Stimulated activated naive CD4-positive, alpha-beta T cell (primary cell): ENCODE results near the gene AHCY.
A peak's percentile ranks its signal among the peaks of the same experiment; 100 is the strongest.
"Not testable (repeated sequence)": the region's sequence is repeated elsewhere in the genome, so short reads cannot be mapped to it uniquely, and the experiment has no call there.

Experiments used
- DNase-seq, 6 experiments: peaks; one replicate each; lab custom pipeline; 2025; lab: John Stamatoyannopoulos, UW

The AHCY gene

DNA sequence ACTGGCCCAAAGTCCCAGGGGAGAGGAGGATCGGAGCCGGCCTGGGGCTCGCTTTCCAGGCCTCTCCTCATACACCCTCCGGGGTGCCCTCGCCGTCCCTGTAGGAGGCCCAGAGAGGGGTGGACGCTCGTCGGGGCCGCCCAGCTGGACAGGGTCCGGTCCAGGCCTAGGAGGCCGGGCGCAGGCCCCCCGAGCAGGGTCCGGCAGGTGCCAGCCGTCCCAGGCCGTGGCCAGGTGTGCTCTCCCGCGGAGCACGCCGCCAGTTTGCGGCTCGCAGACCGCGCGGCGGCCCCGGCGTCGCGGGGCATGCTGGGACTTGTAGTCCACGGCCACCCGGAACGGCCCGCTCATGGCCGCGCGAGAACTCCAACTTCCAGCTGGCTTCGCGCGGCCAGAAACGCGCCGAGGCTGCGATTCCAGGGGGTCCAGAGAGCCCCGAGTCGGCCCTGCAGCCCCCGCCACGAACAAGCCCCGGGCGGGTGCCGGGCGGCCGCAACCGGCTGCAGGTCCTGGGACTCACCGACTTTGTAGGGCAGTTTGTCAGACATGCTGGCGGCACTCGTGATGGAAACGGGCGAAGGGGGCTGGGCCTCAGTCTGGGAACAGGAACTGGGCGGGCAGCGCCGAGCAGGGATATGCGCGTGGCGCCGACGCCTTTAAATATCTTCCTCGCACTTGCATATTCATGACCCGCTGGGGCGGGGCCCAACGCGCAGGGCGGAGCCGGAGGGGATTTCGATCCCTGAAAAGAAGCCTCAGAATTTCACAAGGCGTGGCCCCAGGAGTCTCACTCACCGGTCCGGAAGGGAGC is at the start of gene AHCY:
AHCY (minus strand) TSS at position 633 of the 811 bp plus-strand sequence; CDS start at position 548, 85 bp downstream.
- peak; percentile 83 to 99 (median 94) for DNase-seq

DNA sequence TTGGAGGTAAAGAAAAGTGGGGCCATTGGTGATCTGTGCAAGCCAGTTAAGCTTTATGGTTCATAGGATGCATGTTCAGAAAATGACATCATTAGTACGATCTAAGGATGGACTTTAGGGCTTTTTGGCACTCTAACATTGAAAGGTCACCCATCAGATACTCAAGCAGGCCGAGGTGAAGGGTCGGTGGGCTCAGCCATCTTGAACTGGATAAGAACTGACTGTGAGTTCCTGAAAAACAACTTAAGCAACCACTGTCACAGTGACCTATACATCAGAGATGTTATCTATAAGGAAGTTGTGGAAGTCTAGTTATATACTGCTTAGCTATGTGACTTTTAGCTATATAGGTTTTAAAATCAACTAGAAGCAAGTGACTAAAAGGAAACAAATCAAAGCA is 46.9 kb upstream of the AHCY start:
- no peak for DNase-seq

DNA sequence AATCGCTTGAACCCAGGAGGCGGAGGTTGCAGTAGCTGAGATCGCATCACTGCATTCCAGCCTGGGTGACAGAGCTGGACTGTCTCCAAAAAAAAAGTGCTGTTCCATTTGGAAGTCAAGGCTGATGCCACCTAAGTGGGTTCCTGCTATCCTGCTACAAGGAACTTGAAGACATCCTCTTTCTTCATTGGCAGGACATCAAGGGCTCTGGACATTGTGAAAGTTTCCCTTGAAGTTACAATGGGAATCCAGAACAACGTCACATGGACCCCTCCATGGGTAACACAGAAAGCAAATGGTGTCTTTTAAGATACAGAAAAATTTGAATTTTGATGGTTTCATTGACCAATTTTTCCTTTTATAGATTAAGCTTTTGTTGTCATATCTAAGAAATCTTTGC is 44.4 kb upstream of the AHCY start:
- no peak for DNase-seq

DNA sequence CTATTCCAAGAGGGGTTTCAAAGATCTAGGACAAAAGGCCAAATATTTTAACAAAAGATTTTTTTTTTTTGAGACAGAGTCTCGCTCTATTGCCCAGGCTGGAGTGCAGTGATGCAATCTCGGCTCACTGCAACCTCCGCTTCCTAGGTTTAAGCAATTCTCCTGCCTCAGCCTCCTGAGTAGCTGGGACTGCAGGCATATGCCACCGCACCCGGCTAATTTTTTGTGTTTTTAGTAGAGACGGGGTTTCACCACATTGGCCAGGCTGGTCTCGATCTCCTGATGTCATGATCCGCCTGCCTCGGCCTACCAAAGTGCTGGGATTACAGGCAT is 43.3 kb upstream of the AHCY start:
- DNase-seq, result not testable (repeated sequence)

DNA sequence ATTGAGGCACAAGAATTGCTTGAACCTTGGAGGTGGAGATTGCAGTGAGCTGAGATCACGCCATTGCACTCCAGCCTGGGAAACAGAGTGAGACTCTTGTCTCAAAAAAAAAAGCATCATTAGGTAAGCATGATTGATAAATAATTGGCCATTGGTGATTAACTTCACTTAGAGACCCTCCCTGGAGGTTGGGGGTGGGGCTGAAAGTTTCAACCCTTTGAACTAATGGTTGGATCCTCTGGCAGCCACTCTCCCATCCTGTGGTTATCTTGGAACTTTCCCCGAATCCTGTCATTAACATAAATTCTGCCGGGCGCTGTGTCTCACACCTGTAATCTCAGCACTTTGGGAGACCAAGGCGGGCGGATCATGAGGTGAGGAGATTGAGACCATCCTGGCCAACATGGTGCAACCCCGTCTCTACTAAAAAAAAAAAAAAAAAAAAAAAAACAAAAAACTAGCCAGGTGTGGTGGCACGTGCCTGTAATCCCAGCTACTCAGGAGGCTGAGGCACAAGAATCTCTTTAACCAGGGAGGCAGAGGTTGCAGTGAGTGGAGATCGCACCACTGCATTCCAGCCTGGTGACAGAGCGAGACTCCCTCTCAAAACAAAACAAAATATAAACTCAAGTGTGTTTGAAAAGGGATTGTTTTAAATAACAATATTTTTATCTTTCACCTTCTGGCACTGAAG is 42.8 kb upstream of the AHCY start:
- DNase-seq, result not testable (repeated sequence)

DNA sequence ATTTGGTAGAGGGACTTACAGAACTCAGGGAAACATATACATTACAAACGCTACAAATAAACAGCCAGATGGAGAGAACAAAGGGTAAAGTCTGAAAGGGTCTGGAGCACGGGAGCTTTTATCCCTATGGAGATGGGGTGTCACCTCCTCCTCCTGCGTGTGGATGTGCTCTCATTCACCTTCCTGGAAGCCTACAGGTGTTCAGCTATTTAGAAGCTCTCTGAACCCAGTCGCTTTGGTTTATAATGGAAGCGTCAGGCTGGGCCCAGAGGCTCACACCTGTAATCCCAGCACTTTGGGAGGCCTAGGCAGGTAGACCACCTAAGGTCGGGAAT is 42.2 kb upstream of the AHCY start:
- DNase-seq, result no peak

DNA sequence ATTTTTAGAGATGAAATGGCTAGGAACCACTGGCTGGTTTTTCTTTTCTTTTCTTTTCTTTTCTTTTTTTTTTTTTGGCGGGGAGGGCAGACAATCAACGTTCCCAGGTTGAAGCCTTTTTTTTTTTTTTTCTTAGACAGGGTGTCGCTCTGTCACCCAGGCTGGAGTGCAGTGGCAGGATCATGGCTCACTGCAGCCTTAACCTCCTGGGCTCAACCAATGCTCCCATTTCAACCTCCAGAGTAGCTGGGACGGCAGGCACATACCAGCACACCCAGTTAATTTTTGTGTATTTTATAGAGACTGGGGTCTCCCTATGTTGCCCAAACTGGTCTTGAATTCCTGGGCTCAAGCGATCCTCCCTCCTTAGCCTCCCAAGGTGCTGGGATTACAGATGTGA is 41.1 kb upstream of the AHCY start:
- DNase-seq, result no peak

DNA sequence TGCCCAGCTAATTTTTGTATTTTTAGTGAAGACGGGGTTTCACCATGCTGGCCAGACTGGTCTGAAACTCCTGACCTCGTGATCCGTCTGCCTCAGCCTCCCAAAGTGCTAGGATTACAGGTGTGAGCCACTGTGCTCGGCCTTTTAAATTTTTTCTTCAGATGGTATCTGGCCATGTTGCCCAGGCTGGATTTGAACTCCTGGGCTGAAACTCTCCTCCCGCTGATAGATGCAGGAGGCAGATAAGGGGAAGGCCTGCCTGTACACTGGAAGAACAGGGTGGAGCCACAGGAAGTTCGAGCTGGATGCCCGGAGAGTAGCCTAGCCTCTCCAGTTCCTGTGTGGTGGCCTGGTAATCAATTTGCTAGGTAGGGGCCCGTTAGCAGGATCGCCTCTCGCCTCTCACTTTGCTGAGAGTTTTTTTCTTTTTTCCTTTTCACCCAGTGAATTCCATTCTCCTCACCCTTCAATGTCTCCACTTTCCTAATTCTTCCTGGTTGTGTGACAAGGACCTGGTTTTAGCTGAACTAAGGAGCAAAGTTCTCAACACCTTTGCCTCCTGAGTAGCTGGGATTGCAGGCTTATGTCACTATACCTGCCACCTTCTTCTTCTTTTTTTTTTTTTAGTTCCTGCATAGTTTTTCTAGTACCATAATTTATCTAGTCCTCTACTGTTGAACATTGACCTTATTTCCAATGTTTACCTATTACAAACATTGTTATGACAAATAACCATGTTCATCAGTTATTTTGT is 40.5 kb upstream of the AHCY start:
- no peak for DNase-seq

DNA sequence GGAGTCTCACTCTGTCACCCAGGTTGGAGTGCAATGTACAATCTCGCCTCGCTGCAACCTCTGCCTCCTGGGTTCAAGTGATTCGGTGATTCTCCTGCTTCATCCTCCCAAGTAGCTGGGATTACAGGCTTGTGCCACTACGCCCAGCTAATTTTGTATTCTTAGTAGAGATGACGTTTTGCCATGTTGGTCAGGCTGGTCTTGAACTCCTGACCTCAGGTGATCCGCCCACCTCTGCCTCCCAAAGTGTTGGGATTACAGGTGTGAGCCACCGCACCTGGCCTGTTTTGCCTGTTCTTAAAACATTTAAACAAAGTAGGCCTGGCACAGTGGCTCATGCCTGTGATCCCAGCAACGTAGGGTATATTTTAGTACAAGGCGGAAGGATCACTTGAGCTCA is 38.0 kb upstream of the AHCY start:
- not testable (repeated sequence) for DNase-seq

DNA sequence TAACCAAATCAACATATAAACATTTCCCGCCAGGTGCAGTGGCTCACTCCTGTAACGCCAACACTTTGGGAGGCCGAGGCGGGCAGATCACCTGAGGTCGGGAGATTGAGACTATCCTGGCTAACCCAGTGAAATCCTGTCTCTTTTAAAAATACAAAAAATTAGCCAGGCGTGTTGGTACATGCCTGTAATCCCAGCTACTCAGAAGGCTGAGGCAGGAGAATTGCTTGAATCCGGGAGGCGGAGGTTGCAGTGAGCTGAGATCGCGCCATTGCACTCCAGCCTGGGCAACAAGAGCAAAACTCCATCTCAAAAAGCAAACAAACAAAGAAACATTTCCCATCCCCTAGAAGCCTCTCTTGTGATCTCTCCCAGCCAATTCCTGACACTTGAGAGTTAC is 37.6 kb upstream of the AHCY start:
- DNase-seq, result not testable (repeated sequence)

DNA sequence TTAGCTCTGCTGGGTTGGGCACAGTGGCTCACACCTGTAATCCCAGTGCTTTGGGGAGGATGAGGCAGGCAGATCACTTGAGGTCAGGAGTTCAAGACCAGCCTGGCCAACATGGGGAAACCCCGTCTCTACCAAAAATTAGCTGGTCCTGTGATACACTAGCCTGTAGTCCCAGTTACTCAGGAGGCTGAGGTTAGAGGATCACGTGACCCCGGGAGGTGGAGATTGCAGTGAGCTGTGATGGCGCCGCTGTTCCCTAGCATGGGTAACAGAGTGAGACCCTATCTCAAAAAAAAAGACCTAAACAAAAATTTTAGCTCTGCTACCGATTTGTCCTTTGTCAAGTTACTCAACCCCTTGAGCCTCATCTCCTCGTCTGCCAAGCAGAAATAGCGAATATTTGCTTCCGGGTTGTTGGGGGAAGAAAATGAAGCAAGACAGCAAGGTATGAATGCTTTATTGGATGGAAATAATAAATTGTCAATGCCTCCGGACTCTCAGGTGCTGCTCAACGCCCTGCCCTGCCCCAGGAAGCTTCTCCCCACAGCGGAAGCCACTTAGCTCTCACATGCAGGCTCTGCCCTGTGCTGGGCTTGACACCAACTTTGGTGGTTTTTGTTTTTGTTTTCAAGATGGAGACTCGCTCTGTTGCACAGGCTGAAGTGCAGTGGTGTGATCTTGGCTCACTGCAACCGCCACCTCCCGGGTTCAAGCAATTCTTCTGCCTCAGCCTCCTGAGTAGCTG is 35.0 kb upstream of the AHCY start:
- DNase-seq, result no peak

DNA sequence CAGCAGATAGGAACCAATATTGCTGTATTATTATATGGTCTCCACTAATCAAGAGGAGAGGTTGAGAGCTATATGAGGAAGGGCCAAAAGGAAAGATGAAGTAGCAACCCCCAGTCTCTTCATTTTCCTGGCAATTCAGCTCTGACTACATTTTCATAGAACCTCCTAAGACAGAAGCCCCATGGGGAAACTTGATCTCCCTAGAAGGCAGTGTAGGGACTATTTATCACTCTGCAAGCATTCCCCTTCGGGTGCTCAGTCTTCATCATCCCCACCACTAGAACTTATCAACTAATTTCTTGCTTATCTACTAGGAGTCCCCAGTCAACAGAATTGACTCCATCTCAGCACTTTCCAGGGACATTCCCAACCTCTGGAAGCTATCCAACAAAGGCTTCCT is 34.4 kb upstream of the AHCY start:
- DNase-seq, result no peak

DNA sequence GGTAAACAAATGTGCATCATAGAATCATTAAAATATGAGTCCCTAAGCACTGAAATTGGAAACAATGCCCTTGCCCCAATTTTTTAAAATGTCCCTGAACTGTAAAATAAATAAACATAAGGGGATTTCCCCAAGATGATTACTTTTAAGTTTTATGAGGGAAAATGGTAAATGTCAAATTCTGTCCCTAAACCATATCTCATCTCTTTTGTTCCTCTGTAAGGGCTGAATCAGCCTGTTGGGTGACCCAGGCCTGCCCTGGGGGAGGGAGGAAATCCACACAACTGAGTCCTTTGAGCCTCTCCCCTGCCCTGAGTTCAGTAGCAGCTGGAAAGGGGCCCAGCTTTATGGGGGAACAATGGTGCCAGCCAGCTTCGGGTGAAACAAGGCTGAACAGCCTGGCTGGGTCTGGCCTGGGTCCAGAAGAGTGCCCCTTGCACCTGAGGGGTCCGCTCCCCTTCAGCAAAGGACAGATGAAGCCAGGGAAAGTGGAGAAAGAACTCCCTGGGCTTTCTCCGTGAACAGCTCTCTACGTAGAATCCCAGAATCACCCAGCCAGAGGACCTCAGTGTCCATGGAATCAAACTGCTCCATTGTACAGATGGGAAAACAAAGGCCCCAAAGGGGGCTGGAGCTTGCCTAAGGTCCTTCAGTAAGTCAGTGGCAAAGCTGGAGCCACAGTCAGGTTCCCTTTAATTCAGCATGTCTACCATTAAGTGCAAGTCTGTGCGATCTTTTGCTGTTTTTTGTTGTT is 31.7 kb upstream of the AHCY start:
- no peak for DNase-seq

DNA sequence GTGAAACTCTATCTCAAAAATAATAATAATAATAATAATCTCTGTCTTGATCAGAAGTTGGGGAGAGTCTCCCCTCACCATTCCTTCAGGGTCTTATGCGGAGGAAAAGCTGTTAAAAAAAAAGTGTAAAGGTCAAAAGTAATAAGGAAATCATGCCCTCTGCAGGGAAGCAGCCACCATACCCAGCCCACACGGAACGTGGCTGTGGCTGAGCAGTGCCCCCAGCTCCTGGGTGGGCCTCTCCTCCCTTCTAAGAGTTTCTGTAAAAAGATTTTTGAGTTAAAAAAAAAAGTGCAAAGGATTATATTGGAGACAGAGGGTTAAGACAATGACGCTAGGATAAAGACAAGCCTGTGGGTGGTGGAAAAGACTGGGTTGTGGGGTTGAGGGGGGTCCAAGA is 30.6 kb upstream of the AHCY start:
- no peak for DNase-seq

DNA sequence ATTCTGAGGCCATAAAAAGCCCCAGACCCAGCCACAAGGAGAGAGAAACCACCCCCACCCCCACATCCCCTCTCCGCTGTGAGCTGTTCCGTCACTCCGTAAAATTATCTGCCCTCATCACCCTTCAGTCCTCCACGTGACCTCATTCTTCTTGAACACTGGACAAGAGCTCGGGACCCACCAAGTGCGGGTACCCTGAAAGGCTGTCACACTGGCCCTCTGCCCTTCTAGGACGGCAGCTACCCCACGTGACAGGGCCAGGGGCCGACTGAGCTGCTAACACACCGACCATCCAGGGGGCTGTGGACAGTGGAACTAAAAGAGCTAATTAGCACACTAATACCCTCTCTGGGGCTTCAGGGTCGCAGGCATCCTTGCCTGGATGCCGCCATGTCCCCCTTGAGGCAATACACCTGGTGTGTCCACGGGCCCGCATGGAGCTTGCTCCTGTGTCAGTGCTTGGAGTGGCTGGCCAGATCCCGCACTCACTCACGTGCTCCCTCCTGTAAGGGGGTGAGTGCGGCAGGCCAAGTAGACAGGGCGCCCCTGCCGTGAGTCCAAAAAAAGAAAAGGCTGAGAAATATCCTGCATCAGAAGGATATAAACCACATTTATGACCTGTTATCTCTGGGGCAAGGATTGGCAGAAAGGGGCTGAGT is 29.2 kb upstream of the AHCY start:
- DNase-seq, result no peak

DNA sequence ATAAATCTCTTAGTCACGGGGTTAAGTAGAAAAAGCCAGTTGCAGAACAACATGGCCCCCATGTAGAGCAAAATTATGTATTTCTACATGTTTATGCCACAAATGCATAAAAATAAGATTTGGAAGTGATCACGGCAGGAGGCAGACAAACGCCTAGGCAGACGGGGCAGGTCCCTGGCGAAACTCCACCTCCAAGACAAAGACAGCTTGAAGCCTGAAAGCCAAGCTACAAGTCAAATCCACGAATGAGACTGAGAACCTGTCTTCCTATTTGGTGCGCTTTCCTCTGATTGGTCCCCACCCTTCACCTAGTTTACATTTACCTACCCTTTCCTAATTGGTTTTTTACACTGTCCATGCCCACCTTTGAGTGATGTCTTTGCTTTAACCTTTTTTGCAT is 28.7 kb upstream of the AHCY start:
- DNase-seq, result no peak

DNA sequence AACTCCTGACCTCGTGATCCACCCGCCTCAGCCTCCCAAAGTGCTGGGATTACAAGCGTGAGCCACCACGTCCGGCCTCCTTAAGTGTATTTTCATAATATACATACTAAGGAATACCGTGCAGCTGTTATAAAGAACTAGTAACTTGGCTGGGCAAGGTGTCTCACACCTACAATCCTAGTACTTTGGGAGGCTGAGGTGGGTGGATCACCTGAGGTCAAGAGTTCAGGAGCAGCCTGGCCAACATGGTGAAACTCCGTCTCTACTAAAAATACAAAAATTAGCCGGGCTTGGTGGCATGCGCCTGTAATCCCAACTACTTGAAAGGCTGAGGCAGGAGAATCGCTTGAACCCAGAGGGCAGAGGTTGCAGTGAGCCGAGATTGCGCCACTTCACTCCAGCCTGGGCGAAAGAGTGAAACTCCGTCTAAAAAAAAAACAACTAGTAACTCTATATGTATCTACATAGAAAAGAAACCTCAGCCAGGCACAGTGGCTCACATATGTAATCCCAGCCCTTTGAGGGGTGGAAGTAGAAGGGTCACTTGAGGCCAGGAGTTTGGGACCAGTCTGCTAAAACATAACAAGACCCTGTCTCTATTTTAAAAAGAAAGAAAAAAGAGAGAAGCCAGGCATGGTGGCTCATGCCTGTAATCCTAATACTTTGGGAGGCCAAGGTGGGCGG is 27.8 kb upstream of the AHCY start:
- DNase-seq, result not testable (repeated sequence)

DNA sequence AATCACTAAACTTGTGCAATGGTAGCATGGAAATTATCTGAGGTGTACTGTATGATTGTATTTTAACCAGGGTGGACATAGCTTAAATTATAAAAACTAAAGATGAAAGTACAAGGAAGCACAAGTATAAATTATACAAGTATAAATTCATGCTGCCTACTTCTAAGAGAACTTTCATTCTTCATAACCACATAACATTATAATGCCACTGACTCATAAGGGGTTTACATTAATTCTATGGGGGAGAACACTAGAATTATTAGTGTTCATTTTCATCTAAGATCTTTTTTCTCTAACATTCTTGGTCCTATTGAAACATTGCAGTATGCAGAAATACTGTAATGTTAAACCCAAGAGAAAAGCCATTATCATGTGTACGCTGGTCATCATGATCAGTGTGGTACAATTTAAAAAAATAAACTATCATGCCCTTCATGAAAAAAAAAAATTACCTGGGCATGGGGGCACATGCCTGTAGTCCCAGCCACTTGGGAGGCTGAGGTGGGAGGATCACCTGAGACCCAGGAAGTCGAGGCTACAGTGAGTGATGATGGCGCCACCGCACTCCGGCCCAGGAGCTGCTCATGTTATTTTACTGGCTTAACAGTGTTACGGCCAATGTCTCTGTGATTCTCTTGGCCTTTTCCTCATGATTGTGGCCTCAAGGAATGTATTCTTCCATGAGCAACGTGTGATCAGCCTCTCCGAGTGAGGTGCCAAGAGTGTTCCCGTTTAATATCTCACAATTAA is 25.9 kb upstream of the AHCY start:
- DNase-seq, result no peak

DNA sequence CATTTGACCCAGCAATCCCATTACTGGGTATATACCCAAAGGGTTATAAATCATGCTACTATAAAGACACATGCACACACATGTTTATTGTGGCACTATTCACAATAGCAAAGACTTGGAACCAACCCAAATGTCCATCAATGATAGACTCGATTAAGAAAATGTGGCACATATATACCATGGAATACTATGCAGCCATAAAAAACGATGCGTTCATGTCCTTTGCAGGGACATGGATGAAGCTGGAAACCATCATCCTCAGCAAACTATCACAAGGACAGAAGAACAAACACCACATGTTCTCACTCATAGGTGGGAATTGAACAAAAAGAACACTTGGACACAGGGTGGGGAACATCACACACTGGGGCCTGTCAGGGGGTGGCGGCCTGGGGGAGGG is 25.1 kb upstream of the AHCY start:
- not testable (repeated sequence) for DNase-seq

DNA sequence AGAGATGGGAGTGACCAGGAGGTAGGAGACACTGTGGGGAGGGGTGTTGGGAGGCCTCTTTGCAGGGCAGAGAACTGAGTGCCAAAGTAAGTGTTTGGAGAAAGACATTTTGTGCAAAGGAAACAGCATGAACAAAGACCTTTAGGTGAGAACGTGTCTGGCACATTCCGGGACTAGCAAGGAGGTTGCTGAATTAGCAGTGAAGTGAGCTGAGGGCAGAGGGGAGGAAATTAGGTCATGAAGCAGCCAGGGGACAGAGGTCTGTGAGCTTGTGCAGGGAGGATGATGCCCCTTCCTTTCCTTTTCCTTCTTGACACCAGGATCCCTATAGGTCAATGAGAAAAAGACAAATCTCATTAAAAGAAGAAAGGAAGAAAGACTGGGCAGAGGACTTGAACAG is 21.4 kb upstream of the AHCY start:
- no peak for DNase-seq
